ENCODE data around the gene KCNE2.

DNA sequence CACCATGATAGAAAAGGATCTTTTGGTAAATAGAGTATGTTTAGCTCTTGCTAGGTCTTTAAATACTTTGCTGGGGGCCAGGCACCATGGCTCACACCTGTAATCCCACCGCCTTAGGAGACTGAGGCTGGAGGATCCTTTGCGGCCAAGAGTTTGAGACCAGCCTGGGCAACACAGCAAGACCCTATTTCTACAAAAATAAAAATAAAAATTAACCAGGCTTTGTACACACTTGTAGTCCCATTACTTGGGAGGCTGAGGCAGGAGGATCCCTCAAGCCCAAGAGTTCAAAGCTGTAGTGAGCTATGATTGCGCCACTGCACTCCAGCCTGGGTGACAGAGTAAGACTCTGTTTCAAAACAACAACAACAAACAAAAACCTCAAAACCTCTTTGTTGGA, 1.1 kb upstream of the KCNE2 start:
- TF ChIP-seq CTCF (conservative IDR thresholded peaks at IDR 0.05; ENCODE audit: low read depth, low read length), result no peak
- no peak for TF ChIP-seq EZH2 (IDR thresholded peaks at IDR 0.05; ENCODE audit: borderline replicate concordance, low read depth, low read length, poor library complexity, severe bottlenecking)

Data from A673 (cell line).